MG63 (cell line): Measurements from ENCODE around the gene CNN2. TPM values are rescaled to one million over a fixed set of nuclear protein-coding genes. Genes with fewer than 3 reads are reported as not detected.

Experiments
- DNase-seq: peaks from one replicate; pipeline ENCODE4 v3.0.0-alpha.2; 2020
- H3K27me3 ChIP-seq: fragments of 250-450 bp; sonication (Bioruptor Pico); 2 replicates; pipeline ENCODE4 v1.5.1; 2020; ENCODE audit warnings: mild to moderate bottlenecking, moderate library complexity
- H3K36me3 ChIP-seq: fragments of 250-450 bp; sonication (Bioruptor Pico); 2 replicates; pipeline ENCODE4 v1.5.1; 2020; ENCODE audit warnings: mild to moderate bottlenecking, moderate library complexity
- H3K4me3 ChIP-seq: fragments of 250-450 bp; sonication (Bioruptor Pico); 2 replicates; pipeline ENCODE4 v1.5.1; 2020; ENCODE audit warnings: mild to moderate bottlenecking, moderate library complexity
- H3K9me3 ChIP-seq: fragments of 250-450 bp; sonication (Bioruptor Pico); 2 replicates; pipeline ENCODE4 v1.5.1; 2020; ENCODE audit warnings: mild to moderate bottlenecking, moderate library complexity
- total RNA-seq: library from RNA; depleted of rRNA; stranded (reverse); fragments of >200 nt; shearing (Covaris generic); gene quantifications from 2 replicates; pipeline ENCODE4 v1.2.3, GENCODE V29; 2014; ENCODE audit warnings: low replicate concordance

The CNN2 gene
- total RNA-seq, 1 experiment from 2014 or later: 84.9 TPM

DNA sequence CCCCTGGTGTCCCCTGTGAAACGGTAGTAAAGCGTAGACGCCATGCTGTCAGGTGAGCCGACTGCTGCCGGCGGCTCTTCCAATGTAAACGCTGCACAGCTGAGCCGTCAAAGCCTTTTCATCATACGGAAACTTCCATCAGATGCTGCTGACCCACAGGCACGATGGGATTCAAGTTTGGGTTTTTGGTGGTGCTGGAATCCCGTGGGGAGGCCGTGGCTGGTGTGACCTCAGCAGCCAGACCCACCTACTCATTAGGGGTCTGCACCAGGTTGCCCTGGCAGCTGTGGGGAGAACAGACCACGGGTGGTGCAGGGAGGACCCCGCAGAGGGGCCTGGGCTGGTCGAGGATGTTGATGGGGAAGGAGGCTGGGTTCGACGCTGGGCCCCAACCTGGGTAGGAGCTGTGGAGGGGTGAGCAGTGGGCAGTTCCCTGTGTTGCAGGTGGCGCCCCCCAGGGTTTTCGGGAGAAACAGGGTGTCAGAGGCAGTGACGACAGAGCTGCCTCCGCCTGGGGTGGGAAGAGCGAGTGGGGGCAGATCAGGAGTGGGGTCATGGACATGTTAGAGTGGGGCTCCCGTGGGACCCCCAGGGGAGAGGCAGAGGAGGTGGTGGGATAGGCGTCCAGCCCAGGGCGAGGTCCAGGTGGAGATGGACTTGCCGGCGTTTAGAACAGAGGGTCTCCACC is 19.6 kb upstream of the CNN2 start:
- Histone ChIP-seq H3K9me3 (no peaks in the 10 kb centered on the region), H3K4me3 (no peak overlapping the region), H3K27me3 (no peaks in the 10 kb centered on the region), H3K36me3 (no peaks in the 10 kb centered on the region)
- DNase-seq: no peak

DNA sequence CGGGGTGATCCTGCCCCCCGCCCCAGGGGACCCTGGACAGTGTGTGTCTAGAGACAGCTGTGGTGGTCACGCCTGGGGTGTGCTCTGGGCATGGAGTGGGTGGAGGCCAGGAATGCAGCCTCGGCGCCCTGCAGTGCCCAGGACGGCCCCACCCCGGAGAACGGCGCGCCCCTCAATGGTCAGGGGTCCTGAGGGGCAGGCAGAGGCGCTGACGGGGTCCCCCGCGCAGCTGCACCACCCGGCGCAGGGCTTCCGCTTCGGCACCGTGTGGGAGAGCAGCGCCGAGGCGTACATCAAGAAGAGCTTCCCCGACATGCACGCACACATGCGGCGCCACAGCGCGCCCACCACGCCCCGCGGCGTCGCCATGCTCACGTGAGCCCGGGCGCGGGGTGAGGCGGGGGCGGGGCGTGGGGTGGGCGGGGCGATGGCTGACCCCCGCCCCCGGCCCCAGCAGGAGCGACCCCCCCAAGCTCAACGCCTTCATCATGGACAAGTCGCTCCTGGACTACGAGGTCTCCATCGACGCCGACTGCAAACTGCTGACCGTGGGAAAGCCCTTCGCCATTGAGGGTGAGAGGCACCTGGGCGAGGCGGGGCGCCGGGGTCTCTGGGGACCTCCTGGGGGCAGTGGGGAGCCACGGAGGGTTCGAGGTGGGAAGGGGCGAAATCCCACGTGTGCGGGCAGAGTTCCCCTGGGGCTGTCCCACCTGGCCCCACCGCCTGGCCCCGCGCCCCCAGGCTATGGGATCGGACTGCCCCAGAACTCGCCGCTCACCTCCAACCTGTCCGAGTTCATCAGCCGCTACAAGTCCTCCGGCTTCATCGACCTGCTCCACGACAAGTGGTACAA is 18.8 kb upstream of the CNN2 start:
- no peak overlapping the region for H3K4me3 ChIP-seq
- no peaks in the 10 kb centered on the region for H3K9me3 ChIP-seq
- H3K36me3 ChIP-seq: no peaks in the 10 kb centered on the region
- DNase-seq: no peak
- H3K27me3 ChIP-seq: no peaks in the 10 kb centered on the region

DNA sequence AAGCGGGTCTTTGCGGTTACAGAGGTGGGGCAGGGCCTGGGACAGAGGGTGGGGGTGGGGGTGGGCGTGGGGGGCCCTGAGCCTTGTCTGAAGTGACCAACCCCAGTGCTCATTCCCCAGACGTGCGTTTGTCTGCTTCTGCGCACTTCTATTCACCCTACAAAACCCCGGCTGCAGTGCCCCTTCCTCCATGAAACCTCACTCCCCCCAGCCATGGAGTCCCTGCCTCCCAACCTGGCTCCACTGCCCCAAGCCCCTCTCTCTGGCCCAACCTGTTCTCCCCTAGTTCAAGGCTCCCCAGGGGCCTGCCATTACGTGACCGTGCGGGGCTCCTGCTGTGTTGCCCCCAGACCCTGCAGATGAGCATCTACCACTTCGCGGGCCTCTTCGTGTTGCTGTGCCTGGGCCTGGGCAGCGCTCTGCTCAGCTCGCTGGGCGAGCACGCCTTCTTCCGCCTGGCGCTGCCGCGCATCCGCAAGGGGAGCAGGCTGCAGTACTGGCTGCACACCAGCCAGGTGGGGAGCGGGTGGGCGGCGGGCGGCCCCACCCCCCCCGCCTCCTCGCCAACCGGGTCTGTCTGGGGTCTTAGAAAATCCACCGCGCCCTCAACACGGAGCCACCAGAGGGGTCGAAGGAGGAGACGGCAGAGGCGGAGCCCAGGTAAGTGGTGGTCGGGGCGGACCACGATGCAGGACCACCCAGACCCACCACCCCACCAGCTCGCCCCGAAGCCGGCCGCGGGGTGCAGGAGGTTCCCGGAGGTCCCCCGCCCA is 18.0 kb upstream of the CNN2 start:
- DNase-seq: no peak
- Histone ChIP-seq H3K36me3 (no peaks in the 10 kb centered on the region), H3K4me3 (no peak overlapping the region), H3K9me3 (no peaks in the 10 kb centered on the region), H3K27me3 (no peaks in the 10 kb centered on the region)

DNA sequence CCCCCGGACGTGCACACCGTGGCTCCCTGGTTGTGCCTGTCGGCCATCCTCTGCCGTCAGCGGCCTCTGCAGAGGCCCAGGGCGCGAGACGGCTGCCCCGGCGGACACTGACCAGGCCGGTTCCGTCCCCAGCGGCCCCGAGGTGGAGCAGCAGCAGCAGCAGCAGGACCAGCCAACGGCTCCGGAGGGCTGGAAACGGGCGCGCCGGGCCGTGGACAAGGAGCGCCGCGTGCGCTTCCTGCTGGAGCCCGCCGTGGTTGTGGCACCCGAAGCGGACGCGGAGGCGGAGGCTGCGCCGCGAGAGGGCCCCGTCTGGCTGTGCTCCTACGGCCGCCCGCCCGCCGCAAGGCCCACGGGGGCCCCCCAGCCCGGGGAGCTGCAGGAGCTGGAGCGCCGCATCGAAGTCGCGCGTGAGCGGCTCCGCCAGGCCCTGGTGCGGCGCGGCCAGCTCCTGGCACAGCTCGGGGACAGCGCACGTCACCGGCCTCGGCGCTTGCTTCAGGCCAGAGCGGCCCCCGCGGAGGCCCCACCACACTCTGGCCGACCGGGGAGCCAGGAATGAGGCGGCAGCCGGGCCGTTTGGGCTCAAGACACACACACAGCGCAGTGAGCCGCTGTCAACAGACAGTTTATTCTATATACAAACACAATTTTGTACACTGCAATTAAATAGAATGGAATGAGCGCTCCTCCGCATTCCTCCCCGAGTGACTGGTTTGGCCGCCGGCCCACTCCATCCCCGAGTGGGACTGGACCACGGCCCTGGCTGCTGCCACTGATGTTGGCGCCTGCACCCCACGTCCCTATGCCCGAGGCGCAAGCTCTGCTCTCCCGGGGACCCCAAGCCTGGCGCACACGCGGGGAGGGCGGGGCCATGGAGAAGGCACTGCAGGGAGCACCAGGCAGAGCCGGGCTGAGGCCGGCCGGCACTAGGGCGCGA is 17.1 kb upstream of the CNN2 start:
- Histone ChIP-seq H3K9me3 (no peaks in the 10 kb centered on the region), H3K27me3 (no peaks in the 10 kb centered on the region), H3K36me3 (no peaks in the 10 kb centered on the region), H3K4me3 (no peak overlapping the region)
- DNase-seq: no peak

DNA sequence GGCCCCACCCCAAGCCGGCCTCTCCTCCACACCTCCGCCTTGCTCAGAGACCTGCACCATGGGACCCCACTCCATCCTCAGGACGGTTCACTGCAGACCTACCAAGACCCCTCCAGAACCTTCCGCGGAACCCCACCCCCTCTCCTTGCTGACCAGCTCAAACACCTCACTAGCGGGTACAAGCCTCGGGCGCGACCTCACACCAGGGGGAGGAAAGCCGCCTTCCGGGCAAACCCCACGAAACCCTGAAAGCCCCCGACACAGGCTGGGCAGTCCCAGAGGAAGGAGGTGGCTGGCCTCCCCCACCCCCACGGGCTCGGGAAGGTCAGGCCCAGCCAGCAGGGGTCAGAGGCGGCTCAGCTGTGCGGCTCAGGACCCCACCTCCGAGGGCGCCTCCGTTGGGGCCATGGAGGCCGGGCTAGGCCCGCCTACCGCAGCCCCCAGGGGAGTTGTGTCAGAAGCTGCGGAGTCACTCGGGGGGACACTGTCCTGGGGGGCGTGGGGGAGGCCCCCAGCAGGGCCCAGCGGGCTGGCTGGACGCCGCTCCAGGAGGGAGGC is 16.3 kb upstream of the CNN2 start:
- H3K36me3 ChIP-seq: no peaks in the 10 kb centered on the region; the same call in 1 of the 2 replicates
- no peaks in the 10 kb centered on the region for H3K9me3 ChIP-seq
- H3K27me3 ChIP-seq: no peaks in the 10 kb centered on the region

DNA sequence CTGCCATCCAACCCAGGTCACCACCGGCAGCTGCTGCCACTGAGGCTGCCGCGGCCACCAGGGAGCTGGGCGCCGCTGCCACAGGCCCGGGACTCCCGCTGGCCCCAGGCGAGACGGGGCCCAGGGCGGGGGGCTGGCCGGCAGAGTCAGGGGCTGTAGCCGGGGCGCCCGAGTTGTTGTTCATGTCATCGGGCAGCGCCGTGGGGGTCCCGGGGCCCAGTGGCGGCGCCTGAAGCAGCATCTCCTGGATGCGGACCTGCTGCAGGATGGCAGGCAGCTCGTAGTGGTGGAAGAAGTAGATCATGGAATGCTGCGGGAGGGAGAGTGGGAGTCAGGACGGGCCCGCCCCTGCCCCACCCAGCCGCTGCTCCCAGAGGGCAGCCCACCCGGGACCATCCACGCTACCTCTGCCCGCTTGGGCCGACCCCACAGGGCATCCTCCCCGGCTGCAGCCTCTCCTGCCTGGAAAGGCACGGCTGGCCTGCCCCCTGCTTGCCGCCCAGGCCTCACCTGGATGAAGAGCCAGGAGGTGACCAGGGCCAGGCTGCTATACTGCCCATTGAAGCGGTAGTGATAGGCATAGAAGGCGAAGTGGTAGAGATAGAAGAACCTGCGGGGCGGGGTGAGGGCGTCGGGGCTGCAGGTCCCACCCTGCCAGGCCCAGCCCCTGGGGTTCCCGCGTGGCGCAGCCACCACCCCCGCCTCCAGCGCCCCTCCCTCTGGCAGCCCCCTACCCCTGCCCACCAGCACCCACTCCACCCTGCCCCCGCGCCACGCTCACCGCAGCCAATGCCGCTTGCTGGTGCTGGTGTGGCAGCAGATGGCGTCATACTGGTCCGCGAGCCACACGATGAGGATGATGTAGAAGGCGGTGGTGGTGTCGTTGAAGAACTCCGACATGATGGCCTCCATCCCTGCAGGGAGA is 15.6 kb upstream of the CNN2 start:
- H3K4me3 ChIP-seq: no peak overlapping the region
- H3K9me3 ChIP-seq: no peaks in the 10 kb centered on the region
- H3K36me3 ChIP-seq: no peaks in the 10 kb centered on the region; the same call in 1 of the 2 replicates
- H3K27me3 ChIP-seq: no peaks in the 10 kb centered on the region
- no peak for DNase-seq

More for the DNA sequence above, 16.3 kb upstream of the CNN2 start:
- no peak overlapping the region for H3K4me3 ChIP-seq
- no peak for DNase-seq

DNA sequence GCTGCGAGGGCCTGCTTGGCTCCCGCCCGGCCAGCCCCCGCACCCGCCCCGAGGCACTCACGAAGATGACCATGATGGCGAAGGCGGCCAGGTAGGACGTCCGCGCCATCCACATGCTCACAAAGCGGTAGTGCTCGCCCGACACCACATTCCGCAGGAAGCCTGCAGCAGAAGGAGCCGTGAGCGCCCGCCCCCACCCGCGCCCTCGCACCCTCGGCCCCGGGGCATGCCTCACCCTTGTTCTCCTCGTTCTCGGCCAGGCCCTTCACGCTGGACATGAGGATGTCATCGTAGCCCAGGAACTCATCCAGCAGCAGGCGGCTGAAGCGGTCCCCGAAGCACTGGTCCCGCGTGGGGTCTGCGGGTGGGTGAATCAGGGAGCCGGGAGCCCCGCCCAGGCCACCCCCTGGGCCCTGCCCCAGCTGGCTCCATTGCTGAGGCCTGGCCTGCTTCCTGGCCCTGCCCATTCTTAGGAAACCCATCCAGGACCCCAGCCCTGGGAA is 14.5 kb upstream of the CNN2 start:
- H3K9me3 ChIP-seq: no peaks in the 10 kb centered on the region
- H3K4me3 ChIP-seq: no peak overlapping the region
- no peaks in the 10 kb centered on the region for H3K27me3 ChIP-seq
- no peaks in the 10 kb centered on the region; the same call in 1 of the 2 replicates for H3K36me3 ChIP-seq
- DNase-seq: no peak

DNA sequence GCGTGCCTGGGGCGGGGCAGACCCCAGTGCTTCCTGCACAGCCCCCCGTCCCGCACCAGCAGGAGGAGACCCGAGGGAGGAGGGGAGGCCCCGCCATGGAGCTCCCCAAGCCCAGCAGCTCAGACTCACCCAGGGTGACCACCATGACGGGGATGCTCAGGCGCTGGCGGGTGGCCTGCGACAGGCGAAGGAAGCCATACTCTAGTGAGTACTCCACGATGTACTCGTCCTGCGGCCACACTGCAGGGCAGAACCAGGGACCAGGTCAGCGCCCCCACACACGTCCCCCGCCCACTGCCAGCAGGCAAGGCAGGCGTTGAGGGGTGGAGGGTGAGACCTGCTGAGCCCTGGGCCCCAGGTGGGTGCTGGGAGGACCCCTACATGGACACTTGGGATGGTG is 14.1 kb upstream of the CNN2 start:
- Histone ChIP-seq H3K27me3 (no peaks in the 10 kb centered on the region), H3K9me3 (no peaks in the 10 kb centered on the region), H3K36me3 (no peaks in the 10 kb centered on the region; the same call in 1 of the 2 replicates), H3K4me3 (no peak overlapping the region)
- DNase-seq: no peak

DNA sequence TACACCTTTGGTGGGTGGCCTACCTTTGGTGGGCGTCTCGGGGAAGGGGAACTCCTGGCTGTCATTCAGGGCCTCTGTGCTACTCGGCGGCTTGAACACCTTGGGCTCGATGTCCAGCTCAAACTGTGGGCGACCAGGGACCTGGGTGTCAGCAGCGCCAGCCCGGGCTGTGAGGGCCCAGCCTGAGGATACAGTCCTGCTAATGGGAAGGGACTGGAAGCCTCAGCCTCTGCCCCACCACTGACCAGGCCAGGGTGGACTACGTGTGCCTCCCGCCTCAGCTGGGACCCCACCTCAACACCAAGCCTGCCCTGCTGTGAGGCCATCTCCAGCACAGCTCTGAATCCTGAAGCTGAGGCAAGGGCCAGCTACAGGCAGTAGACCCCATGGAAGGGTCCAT is 13.2 kb upstream of the CNN2 start:
- Histone ChIP-seq H3K4me3 (no peak overlapping the region), H3K27me3 (no peaks in the 10 kb centered on the region), H3K9me3 (no peaks in the 10 kb centered on the region), H3K36me3 (no peaks in the 10 kb centered on the region; the same call in 1 of the 2 replicates)
- no peak for DNase-seq

DNA sequence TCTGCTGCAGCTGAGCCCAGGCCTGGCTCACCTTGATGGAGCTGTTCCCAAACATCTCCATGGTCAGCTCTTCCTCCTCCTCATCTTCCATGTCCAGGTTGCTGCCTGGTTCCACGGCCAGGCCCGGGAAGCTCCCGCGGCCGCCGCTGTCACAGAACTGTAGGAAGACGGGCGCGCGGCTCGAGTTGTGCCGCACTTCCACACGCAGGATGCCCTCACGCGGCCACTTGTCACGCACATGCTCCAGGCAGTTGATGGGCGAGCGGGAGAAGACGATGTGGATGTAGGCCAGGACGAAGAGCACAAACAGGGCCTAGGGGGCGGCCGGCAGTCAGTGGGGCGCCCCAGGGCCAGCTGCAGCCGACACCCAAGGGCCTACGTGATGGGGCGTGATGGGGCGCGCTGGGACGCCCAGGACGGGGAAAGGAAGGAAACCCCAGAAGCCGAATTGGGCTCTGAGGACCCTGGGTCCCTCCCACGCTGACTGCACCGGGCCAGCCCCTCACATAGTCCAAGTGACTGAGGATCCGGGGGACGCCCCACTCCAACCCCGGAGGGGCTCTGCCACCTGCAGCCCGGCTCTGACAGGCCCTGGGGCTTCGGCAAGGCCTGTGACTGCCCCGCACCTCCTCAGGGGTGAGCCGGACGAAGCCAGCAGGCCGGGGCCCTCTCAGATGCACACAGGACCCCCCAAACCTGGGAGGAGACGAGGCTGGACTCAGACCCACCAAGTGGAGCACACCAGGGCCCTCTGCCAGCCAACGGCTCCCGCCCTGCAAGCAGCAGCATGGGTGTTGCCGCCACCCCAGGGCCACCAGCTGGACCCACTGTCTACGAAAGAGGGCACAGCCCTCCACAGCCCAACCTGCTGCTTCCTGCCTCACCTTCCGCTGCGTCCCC is 12.0 kb upstream of the CNN2 start:
- Histone ChIP-seq H3K4me3 (no peak overlapping the region), H3K9me3 (no peaks in the 10 kb centered on the region), H3K36me3 (peaks cover 6% of the 10 kb centered on the region; the same call in 1 of the 2 replicates), H3K27me3 (no peaks in the 10 kb centered on the region)
- no peak for DNase-seq

DNA sequence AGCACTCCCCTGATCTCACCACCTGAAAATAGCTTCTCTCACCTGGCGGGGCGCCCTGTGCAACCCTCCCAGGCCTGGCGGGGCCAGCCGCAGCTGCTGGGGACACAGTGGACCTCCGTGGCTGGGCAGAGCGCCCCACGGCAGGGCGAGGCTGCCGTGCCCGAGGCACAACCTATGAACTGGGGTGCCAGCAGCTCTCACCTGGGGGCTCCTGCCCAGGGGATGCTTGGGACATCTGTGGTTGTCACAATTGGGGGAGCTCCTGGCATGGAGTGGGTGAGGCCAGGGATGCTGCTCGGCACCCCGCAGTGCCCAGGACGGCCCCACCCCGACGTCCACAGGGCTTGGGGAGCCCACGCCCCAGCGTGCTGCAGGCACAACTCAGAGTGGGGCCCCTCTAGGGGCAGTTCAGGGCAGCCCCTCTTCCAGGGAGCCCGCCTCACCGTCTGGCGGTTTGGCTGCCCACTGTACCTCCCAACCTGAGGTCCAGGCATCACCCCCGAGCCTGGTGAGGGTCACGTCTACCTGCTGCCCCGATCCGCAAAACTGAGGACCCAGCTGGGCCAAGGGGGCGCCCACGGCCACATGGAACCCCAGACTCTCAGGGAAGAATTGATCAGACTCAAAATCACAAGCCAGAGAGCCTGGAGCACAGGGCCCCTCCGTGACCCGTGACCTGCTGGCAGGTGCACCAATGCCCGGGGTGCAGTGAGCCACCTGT is 11.2 kb upstream of the CNN2 start:
- peaks cover 9% of the 10 kb centered on the region; the same call in 1 of the 2 replicates for H3K36me3 ChIP-seq
- DNase-seq: no peak
- H3K4me3 ChIP-seq: no peak overlapping the region

DNA sequence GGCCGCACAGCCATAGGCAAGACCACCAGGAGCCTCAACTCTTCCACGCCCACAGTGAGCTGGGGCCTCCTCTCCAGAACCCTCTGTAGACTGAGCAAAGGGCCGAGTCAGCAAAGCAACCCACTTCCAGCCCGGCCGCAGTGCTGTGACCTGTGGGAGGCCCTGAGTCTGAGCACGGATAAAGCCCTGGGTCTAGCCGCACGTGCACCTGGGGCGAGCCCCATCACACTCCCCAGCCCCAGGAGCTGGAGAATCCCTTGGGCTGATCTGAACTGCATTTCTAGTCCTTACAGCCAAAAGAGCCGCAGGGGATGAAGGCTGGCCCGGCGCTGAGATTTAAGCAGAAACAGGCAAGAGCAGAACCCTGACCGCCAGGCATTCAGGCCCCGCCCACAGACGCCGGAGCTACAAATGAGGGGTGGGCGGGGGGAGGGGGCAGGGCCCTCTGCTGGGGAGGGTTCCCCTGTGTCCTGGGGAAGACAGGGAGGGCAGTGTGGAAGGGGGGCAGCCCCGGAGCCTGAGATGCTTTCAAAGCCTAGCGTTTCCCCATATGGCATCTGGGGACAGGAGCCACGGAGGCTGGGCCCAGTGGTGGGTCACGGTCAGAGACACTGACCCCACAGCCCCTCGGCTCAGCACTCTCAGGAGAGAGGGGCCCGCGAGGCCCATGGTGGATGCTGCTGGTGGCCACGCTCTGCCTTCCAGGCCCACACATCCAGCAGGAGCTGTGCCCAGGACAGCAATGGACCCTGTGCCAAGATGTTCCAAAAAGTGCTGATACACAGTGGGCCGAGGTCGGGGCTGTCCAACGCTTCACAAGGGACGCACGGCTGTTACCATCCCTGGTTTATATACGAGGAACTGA is 10.4 kb upstream of the CNN2 start:
- no peak for DNase-seq
- H3K4me3 ChIP-seq: no peak overlapping the region
- H3K9me3 ChIP-seq: no peaks in the 10 kb centered on the region
- peaks cover 9% of the 10 kb centered on the region; the same call in 1 of the 2 replicates for H3K36me3 ChIP-seq
- H3K27me3 ChIP-seq: no peaks in the 10 kb centered on the region

More for the DNA sequence above, 11.2 kb upstream of the CNN2 start:
- H3K9me3 ChIP-seq: no peaks in the 10 kb centered on the region
- H3K27me3 ChIP-seq: no peaks in the 10 kb centered on the region
